ENCODE results near the gene MYEOV. TPM values are rescaled to one million over a fixed set of nuclear protein-coding genes. Genes with fewer than 3 reads are reported as not detected.

MYEOV gene
- total and polyA plus RNA-seq, 9 of the 15 experiments (the other 6 are each of a cell fraction or from before 2014, with no cell fraction given) = 10.2 to 133 (median 32.2) TPM

DNA sequence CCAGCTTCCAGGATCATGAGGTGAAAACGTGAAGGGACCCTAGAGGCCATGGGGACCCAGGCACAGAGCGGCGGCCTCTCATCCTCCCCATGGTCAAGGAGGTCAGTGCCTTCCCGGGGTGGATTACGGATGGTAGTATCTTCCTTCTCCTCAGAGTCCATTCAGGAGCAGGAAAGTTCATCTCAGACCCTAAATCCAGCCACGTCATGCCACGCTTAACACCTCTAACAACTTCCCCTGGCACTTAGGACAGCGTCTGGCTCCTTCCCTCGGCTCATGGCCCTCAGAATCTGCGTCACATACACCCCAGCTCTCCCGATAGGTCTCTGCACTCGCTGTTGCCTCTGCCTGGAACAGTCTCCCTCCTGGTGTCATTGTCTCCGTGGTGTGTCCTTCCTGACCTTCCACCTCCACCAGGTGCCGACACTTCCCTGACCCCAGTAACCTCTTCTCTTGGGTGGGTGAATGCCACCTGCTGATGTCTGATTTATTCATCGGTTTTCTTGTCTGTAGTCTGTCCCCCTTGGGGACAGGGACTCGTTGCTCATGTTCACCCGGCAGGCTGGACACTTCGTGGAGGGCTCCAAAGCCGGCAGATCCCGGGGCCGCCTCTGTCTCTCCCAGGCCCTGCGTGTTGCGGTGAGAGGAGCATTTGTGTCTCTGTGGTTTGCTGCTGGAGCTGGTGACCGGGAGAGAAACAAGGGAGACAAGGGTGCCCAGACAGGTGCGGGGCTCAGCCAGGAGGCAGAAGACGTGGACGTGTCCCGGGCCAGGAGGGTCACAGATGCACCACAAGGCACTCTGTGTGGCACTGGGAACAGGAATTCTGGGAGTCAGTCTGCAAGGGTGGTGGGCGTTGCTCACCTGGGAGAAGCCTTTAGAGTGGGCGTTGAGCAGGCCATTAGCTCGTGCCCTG, 1.4 kb downstream of the MYEOV start (continued):
- TF ChIP-seq, protein P1, sequence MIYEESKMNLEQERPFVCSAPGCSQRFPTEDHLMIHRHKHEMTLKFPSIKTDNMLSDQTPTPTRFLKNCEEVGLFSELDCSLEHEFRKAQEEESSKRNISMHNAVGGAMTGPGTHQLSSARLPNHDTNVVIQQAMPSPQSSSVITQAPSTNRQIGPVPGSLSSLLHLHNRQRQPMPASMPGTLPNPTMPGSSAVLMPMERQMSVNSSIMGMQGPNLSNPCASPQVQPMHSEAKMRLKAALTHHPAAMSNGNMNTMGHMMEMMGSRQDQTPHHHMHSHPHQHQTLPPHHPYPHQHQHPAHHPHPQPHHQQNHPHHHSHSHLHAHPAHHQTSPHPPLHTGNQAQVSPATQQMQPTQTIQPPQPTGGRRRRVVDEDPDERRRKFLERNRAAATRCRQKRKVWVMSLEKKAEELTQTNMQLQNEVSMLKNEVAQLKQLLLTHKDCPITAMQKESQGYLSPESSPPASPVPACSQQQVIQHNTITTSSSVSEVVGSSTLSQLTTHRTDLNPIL (CRISPR knock-in tag; IDR thresholded peaks at IDR 0.05) = no peak
- TF ChIP-seq, protein P2, sequence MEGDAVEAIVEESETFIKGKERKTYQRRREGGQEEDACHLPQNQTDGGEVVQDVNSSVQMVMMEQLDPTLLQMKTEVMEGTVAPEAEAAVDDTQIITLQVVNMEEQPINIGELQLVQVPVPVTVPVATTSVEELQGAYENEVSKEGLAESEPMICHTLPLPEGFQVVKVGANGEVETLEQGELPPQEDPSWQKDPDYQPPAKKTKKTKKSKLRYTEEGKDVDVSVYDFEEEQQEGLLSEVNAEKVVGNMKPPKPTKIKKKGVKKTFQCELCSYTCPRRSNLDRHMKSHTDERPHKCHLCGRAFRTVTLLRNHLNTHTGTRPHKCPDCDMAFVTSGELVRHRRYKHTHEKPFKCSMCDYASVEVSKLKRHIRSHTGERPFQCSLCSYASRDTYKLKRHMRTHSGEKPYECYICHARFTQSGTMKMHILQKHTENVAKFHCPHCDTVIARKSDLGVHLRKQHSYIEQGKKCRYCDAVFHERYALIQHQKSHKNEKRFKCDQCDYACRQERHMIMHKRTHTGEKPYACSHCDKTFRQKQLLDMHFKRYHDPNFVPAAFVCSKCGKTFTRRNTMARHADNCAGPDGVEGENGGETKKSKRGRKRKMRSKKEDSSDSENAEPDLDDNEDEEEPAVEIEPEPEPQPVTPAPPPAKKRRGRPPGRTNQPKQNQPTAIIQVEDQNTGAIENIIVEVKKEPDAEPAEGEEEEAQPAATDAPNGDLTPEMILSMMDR (IDR thresholded peaks at IDR 0.05 in 2 of 3, conservative IDR thresholded peaks at IDR 0.05 in 1 of 3; ENCODE audit: insufficient read depth in 2 of 3, low read depth in 1 of 3, low read length in 3 of 3) = peak; percentile 12 to 21 (median 15); a peak in 2 of 6 replicates
- TF ChIP-seq RAD21 (CRISPR knock-in tag; conservative IDR thresholded peaks at IDR 0.05 in 1 of 2, IDR thresholded peaks at IDR 0.05 in 1 of 2) (peak; percentile 39 to 52), TBP (optimal IDR thresholded peaks at IDR 0.05; ENCODE audit: low read depth, low read length) (peak; percentile 42), POLR2G (IDR thresholded peaks at IDR 0.05; ENCODE audit: low read depth, low read length) (peak; percentile 62; the same call in 1 of the 2 replicates), EGR1 (conservative IDR thresholded peaks at IDR 0.05) (peak; percentile 27; the same call in 1 of the 2 replicates), TOE1 (IDR thresholded peaks at IDR 0.05; ENCODE audit: borderline replicate concordance) (0 out of 2 replicates have a peak, but pooled peaks have one; percentile 12), TOE1 (CRISPR knock-in tag; IDR thresholded peaks at IDR 0.05; ENCODE audit: borderline replicate concordance, low read depth) (no peak), SIX5 (IDR thresholded peaks at IDR 0.05; ENCODE audit: borderline replicate concordance in 1 of 2, insufficient read depth in 1 of 2, low read depth in 1 of 2, low read length in 2 of 2) (no peak), NFRKB (IDR thresholded peaks at IDR 0.05; ENCODE audit: low read depth) (peak; percentile 64), YY1 (IDR thresholded peaks at IDR 0.05; ENCODE audit: borderline replicate concordance in 1 of 3, control insufficient read depth in 1 of 3, extremely low read depth in 1 of 3, insufficient read depth in 3 of 3, insufficient read length in 1 of 3, insufficient replicate concordance in 2 of 3, low read depth in 1 of 3, low read length in 2 of 3) (peak in 1 of 3 experiments; percentile 46), MYNN (IDR thresholded peaks at IDR 0.05) (no peak), MYNN (CRISPR knock-in tag; IDR thresholded peaks at IDR 0.05) (no peak), C11orf30 (IDR thresholded peaks at IDR 0.05; ENCODE audit: low read depth) (peak; percentile 74)
- TF ChIP-seq, protein P3, sequence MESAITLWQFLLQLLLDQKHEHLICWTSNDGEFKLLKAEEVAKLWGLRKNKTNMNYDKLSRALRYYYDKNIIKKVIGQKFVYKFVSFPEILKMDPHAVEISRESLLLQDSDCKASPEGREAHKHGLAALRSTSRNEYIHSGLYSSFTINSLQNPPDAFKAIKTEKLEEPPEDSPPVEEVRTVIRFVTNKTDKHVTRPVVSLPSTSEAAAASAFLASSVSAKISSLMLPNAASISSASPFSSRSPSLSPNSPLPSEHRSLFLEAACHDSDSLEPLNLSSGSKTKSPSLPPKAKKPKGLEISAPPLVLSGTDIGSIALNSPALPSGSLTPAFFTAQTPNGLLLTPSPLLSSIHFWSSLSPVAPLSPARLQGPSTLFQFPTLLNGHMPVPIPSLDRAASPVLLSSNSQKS (CRISPR knock-in tag; IDR thresholded peaks at IDR 0.05) = no peak
- TF ChIP-seq, protein P4, sequence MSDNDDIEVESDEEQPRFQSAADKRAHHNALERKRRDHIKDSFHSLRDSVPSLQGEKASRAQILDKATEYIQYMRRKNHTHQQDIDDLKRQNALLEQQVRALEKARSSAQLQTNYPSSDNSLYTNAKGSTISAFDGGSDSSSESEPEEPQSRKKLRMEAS (CRISPR knock-in tag; IDR thresholded peaks at IDR 0.05) = peak; percentile 64; the same call in 1 of the 2 replicates

Measured in K562 (cell line).